GM19025 (cell line): ENCODE measurements around the gene VSIG2.

Source experiments
- ATAC-seq: cut with Tn5 transposase; IDR thresholded peaks from one replicate; pipeline ENCODE4 v1.9.1; 2021; ENCODE audit warnings: mild to moderate bottlenecking, low read depth, moderate library complexity; ENCODE audit not compliant: unreplicated experiment

Gene VSIG2

GRCh38 chr11:124725719-124726105 is 26.3 kb downstream of the VSIG2 start:
- ATAC-seq = no peak

GRCh38 chr11:124724979-124725718 is 26.9 kb downstream of the VSIG2 start:
- peak; percentile 97 for ATAC-seq

GRCh38 chr11:124722176-124722575 is 29.9 kb downstream of the VSIG2 start:
- ATAC-seq = no peak

GRCh38 chr11:124719534-124719933 is 32.5 kb downstream of the VSIG2 start:
- ATAC-seq = no peak

- ATAC-seq = no peak
Measured at GRCh38 chr11:124718801-124719200, 33.3 kb downstream of the VSIG2 start.

GRCh38 chr11:124717786-124718651 is 34.0 kb downstream of the VSIG2 start:
- ATAC-seq = peak; percentile 51

GRCh38 chr11:124717421-124717785 is 34.7 kb downstream of the VSIG2 start:
- ATAC-seq = peak; percentile 53

GRCh38 chr11:124716591-124716990 is 35.5 kb downstream of the VSIG2 start:
- no peak for ATAC-seq

- no peak for ATAC-seq
Measured at GRCh38 chr11:124712392-124712791, 39.7 kb downstream of the VSIG2 start.

GRCh38 chr11:124707829-124708228 is 44.2 kb downstream of the VSIG2 start:
- ATAC-seq = no peak

- no peak for ATAC-seq
Measured at GRCh38 chr11:124700028-124700427, 52.0 kb downstream of the VSIG2 start.

GRCh38 chr11:124699547-124699946 is 52.5 kb downstream of the VSIG2 start:
- no peak for ATAC-seq
